Endothelial cell of umbilical vein (primary cell): ENCODE measurements around the gene CACNA1C. TPM values are rescaled to one million over a fixed set of nuclear protein-coding genes. Genes with fewer than 3 reads are reported as not detected.

ENCODE experiments used
- BruUV-seq: library from RNA; stranded (reverse); fragments of 400-500 nt; replicated peaks from 2 replicates; lab custom pipeline; 2021; lab: Mats Ljungman, UMichigan
- CTCF ChIA-PET: fragments of 300-600, 350-600 bp; sonication (Branson Sonifier 250); formaldehyde crosslinking; loops from one replicate; lab custom pipeline; 2021; ENCODE audit warnings: antibody characterized with exemption, inconsistent platforms; lab: Charles Lee
- POLR2A ChIA-PET: fragments of 300-600, 350-600 bp; sonication (Branson Sonifier 250); formaldehyde crosslinking; loops from one replicate; lab custom pipeline; 2021; ENCODE audit warnings: antibody characterized with exemption, inconsistent platforms; lab: Charles Lee
- DNase-seq: peaks from one replicate; pipeline ENCODE4 v3.0.0-alpha.2; 2011; ENCODE audit warnings: low read depth, low spot score
- FAIRE-seq: peaks from 2 replicates; lab custom pipeline; 2011; peaks lifted over from hg19 to GRCh38; lab: Jason Lieb, UNC
- H2AFZ ChIP-seq: 2 replicates; pipeline ENCODE4 v1.6.0; 2012; ENCODE audit warnings: low read depth, low read length, control low read depth, inconsistent platforms
- H3K27ac ChIP-seq: 2 replicates; pipeline ENCODE4 v1.5.1; 2011; ENCODE audit warnings: low read depth, mild to moderate bottlenecking, control low read depth, low read length, moderate library complexity; ENCODE audit not compliant: insufficient read depth
- H3K27me3 ChIP-seq, 2 experiments: 2 replicates each; pipeline versions ENCODE4 v1.6.0 to v1.6.1; 2011; ENCODE audit warnings: low read length in 2 of 2, mixed read lengths in 1 of 2; ENCODE audit not compliant: control insufficient read depth in 2 of 2, insufficient read depth in 2 of 2
- H3K36me3 ChIP-seq, 2 experiments: 2 replicates in 1 of 2; 3 replicates in 1 of 2; pipeline ENCODE4 v1.5.1; 2011; ENCODE audit warnings: low read length in 2 of 2, mild to moderate bottlenecking in 1 of 2, moderate library complexity in 1 of 2; ENCODE audit not compliant: control insufficient read depth in 2 of 2, insufficient read depth in 2 of 2; ENCODE audit errors: extremely low read depth in 1 of 2
- H3K4me1 ChIP-seq: 3 replicates; pipeline ENCODE4 v1.5.1; 2011; ENCODE audit warnings: mild to moderate bottlenecking, low read length; ENCODE audit not compliant: control insufficient read depth, insufficient read depth; ENCODE audit errors: extremely low read depth
- H3K4me2 ChIP-seq: 2 replicates; pipeline ENCODE4 v1.6.1; 2011; ENCODE audit warnings: low read length, control low read depth, mixed read lengths; ENCODE audit not compliant: insufficient read depth
- H3K4me3 ChIP-seq, 3 experiments: fragments of 200-600 bp in 1 of 3; sonication (generic), shearing (Covaris generic) in 1 of 3; replicated peaks in 1 of 3; 2 replicates each; pipeline ENCODE4 v1.5.1; 2011 to 2016; ENCODE audit warnings: control low read depth in 3 of 3, low read length in 3 of 3, mild to moderate bottlenecking in 2 of 3, inconsistent platforms in 1 of 3, low read depth in 1 of 3, moderate library complexity in 1 of 3; ENCODE audit not compliant: insufficient read depth in 1 of 3
- H3K79me2 ChIP-seq: 2 replicates; pipeline ENCODE4 v1.6.0; 2012; ENCODE audit warnings: low read length, inconsistent platforms; ENCODE audit not compliant: control insufficient read depth, insufficient read depth
- H3K9ac ChIP-seq: replicated peaks from 2 replicates; pipeline ENCODE3; 2011; ENCODE audit warnings: low read length, control low read depth; ENCODE audit not compliant: insufficient read depth; ENCODE audit errors: extremely low read depth
- H3K9me1 ChIP-seq: replicated peaks from 3 replicates; pipeline ENCODE4 v1.6.0; 2011; ENCODE audit warnings: mild to moderate bottlenecking, low read length; ENCODE audit not compliant: control insufficient read depth, insufficient read depth; ENCODE audit errors: extremely low read depth
- H3K9me3 ChIP-seq: replicated peaks from 2 replicates; pipeline ENCODE4 v1.5.1; 2012; ENCODE audit warnings: low read length, inconsistent platforms; ENCODE audit not compliant: control insufficient read depth, insufficient read depth
- H4K20me1 ChIP-seq: replicated peaks from 2 replicates; pipeline ENCODE3; 2011; ENCODE audit warnings: mild to moderate bottlenecking, low read length; ENCODE audit not compliant: control insufficient read depth, insufficient read depth; ENCODE audit errors: extremely low read depth
- EZH2 ChIP-seq: IDR thresholded peaks from 2 replicates; pipeline ENCODE4 v1.6.1; 2012; ENCODE audit warnings: borderline replicate concordance, low read depth, mild to moderate bottlenecking, moderate library complexity, low read length, inconsistent platforms; ENCODE audit not compliant: severe bottlenecking
- FOS ChIP-seq: IDR thresholded peaks from 2 replicates; pipeline ENCODE4 v1.6.1; 2011; ENCODE audit warnings: mild to moderate bottlenecking, low read length, moderate library complexity, borderline replicate concordance; ENCODE audit not compliant: insufficient read depth
- GATA2 ChIP-seq: IDR thresholded peaks from 2 replicates; pipeline ENCODE4 v1.7.0; 2011; ENCODE audit warnings: low read depth, mild to moderate bottlenecking, moderate library complexity, mixed read lengths, low read length; ENCODE audit not compliant: insufficient read length, insufficient read depth
- JUN ChIP-seq: IDR thresholded peaks from 2 replicates; pipeline ENCODE4 v1.6.1; 2011; ENCODE audit warnings: borderline replicate concordance, low read depth; ENCODE audit not compliant: insufficient read length, insufficient read depth
- MYC ChIP-seq: IDR thresholded peaks from one replicate; pipeline ENCODE4 v1.6.1; 2011; ENCODE audit warnings: mild to moderate bottlenecking, low read depth, low read length
- POLR2A ChIP-seq: IDR thresholded peaks from 2 replicates; pipeline ENCODE4 v1.6.1; 2012; ENCODE audit warnings: low read depth, mild to moderate bottlenecking, control low read depth, low read length
- POLR2AphosphoS5 ChIP-seq: IDR thresholded peaks from 2 replicates; pipeline ENCODE4 v1.6.1; 2012; ENCODE audit warnings: low read depth, mild to moderate bottlenecking, control low read depth, low read length, moderate library complexity; ENCODE audit not compliant: insufficient read depth
- dilution Hi-C: fragments of 300-500 bp; cut with MboI; formaldehyde crosslinking; loops from one replicate; pipeline ENCODE4 v1.15.0; 2019; ENCODE audit warnings: low sequenced_read_pairs; ENCODE audit not compliant: extremely low pct_ligation_motif_present
- intact Hi-C: fragments of 100-400 bp; cut with micrococcal nuclease; formaldehyde crosslinking; loops from one replicate; pipeline ENCODE4 v1.10.0; 2022
- polyA plus RNA-seq, 4 experiments: library from polyadenylated mRNA; depleted of rRNA in 3 of 4; stranded (reverse) in 3 of 4; unstranded in 1 of 4; fragments of >200 nt; gene quantifications; 2 replicates each; pipeline versions ENCODE4 v1.2.1 to v1.2.3, GENCODE V29; 2011 to 2012; ENCODE audit warnings: missing spikeins in 1 of 4
- total RNA-seq: library from RNA; stranded (reverse); gene quantifications from 2 replicates; pipeline ENCODE4 v1.2.3, GENCODE V29; 2021
- TF ChIP-seq, protein P1 (sequence below): IDR thresholded peaks from 2 replicates; pipeline ENCODE4 v1.6.1; 2011; ENCODE audit not compliant: insufficient read depth, insufficient read length
- TF ChIP-seq, protein P2 (sequence below), 2 donors: IDR thresholded peaks; 1 replicate in 1 of 2; 2 replicates in 1 of 2; pipeline ENCODE4 v1.5.1; 2011; ENCODE audit warnings: low read length in 2 of 2, mild to moderate bottlenecking in 2 of 2, moderate library complexity in 2 of 2, control low read depth in 1 of 2, inconsistent platforms in 1 of 2, low read depth in 1 of 2; ENCODE audit not compliant: insufficient read depth in 1 of 2; ENCODE audit errors: extremely low read depth in 1 of 2

The CACNA1C gene
- total and polyA plus RNA-seq, 2 donors (not counting 3 experiments of a cell fraction or from before 2014, with no cell fraction given), result not detected

DNA sequence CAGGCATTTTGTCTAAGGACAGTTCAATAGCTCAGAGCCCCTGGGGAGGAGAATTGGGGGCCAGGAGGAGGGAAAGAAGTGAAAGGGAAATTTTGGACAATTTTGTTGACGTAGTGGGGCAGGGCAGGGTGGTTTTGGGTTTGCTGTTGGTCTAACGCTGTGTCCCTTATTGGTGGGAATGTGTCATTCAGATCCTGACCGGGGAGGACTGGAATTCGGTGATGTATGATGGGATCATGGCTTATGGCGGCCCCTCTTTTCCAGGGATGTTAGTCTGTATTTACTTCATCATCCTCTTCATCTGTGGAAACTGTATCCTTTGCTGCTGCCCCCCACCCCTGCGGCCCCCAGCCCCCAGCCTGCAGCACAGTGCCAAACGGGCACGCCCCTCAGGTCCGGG is 529.8 kb downstream of the CACNA1C start:
- intact Hi-C loops, result loop anchor here (1.0 to 10.0 kb wide), 9 partner anchors 62 to 950 kb away; no protein-coding TSS in a partner anchor
- H3K27me3 ChIP-seq, result peaks cover 6% of the 10 kb centered on the region in 2 experiments
- H3K4me2 ChIP-seq, result no peak overlapping the region
- no TSS peak for BruUV-seq
- dilution Hi-C loops, result no loop called here
- H2AFZ ChIP-seq, result no peak overlapping the region
- H4K20me1 ChIP-seq, result no peaks in the 10 kb centered on the region
- FAIRE-seq, result no peak
- H3K4me3 ChIP-seq, result no peak overlapping the region
- no peaks in the 10 kb centered on the region for H3K9me3 ChIP-seq
- H3K27ac ChIP-seq, result no peak overlapping the region
- TF ChIP-seq POLR2A (no peak), FOS (no peak), EZH2 (no peak), JUN (no peak), GATA2 (no peak), MYC (no peak), POLR2AphosphoS5 (no peak)
- TF ChIP-seq, protein P1, sequence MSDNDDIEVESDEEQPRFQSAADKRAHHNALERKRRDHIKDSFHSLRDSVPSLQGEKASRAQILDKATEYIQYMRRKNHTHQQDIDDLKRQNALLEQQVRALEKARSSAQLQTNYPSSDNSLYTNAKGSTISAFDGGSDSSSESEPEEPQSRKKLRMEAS, result no peak
- TF ChIP-seq, protein P2, sequence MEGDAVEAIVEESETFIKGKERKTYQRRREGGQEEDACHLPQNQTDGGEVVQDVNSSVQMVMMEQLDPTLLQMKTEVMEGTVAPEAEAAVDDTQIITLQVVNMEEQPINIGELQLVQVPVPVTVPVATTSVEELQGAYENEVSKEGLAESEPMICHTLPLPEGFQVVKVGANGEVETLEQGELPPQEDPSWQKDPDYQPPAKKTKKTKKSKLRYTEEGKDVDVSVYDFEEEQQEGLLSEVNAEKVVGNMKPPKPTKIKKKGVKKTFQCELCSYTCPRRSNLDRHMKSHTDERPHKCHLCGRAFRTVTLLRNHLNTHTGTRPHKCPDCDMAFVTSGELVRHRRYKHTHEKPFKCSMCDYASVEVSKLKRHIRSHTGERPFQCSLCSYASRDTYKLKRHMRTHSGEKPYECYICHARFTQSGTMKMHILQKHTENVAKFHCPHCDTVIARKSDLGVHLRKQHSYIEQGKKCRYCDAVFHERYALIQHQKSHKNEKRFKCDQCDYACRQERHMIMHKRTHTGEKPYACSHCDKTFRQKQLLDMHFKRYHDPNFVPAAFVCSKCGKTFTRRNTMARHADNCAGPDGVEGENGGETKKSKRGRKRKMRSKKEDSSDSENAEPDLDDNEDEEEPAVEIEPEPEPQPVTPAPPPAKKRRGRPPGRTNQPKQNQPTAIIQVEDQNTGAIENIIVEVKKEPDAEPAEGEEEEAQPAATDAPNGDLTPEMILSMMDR (IDR thresholded peaks at IDR 0.05; ENCODE audit: extremely low read depth in 1 of 2, insufficient read depth in 1 of 2, low read depth in 1 of 2, low read length in 2 of 2), result no peak
- DNase-seq, result no peak
- no peak overlapping the region for H3K9ac ChIP-seq
- no peaks in the 10 kb centered on the region for H3K79me2 ChIP-seq
- no peaks in the 10 kb centered on the region for H3K36me3 ChIP-seq
- H3K4me1 ChIP-seq, result no peaks in the 10 kb centered on the region
- no peaks in the 10 kb centered on the region for H3K9me1 ChIP-seq
- CTCF ChIA-PET, result interaction anchor here (0.7 to 4.0 kb wide), 16 partner anchors 11 to 948 kb away, joined by 3 to 18 read pairs (median 4); no protein-coding TSS in a partner anchor
- POLR2A ChIA-PET, result no interaction called here
